GM18517 (cell line): ENCODE results near the gene SCARF1.
"Not testable (repeated sequence)": the region's sequence is repeated elsewhere in the genome, so short reads cannot be mapped to it uniquely, and the experiment has no call there.

Experiments
- ATAC-seq: cut with Tn5 transposase; IDR thresholded peaks from one replicate; pipeline ENCODE4 v1.9.1; 2021; ENCODE audit warnings: mild to moderate bottlenecking, moderate library complexity; ENCODE audit not compliant: unreplicated experiment

SCARF1 gene, protein sequence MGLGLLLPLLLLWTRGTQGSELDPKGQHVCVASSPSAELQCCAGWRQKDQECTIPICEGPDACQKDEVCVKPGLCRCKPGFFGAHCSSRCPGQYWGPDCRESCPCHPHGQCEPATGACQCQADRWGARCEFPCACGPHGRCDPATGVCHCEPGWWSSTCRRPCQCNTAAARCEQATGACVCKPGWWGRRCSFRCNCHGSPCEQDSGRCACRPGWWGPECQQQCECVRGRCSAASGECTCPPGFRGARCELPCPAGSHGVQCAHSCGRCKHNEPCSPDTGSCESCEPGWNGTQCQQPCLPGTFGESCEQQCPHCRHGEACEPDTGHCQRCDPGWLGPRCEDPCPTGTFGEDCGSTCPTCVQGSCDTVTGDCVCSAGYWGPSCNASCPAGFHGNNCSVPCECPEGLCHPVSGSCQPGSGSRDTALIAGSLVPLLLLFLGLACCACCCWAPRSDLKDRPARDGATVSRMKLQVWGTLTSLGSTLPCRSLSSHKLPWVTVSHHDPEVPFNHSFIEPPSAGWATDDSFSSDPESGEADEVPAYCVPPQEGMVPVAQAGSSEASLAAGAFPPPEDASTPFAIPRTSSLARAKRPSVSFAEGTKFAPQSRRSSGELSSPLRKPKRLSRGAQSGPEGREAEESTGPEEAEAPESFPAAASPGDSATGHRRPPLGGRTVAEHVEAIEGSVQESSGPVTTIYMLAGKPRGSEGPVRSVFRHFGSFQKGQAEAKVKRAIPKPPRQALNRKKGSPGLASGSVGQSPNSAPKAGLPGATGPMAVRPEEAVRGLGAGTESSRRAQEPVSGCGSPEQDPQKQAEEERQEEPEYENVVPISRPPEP

GRCh38 chr17:1645207-1646171, at the start of gene SCARF1:
Gene SCARF1 (minus strand): TSS chr17:1645732. CDS start chr17:1645697, 35 bp downstream.
- ATAC-seq, result no peak

- no peak for ATAC-seq
Observed at GRCh38 chr17:1693339-1693738, 47.8 kb upstream of the SCARF1 start.

GRCh38 chr17:1690544-1691221, 45.2 kb upstream of the SCARF1 start:
- ATAC-seq, result no peak

DNA sequence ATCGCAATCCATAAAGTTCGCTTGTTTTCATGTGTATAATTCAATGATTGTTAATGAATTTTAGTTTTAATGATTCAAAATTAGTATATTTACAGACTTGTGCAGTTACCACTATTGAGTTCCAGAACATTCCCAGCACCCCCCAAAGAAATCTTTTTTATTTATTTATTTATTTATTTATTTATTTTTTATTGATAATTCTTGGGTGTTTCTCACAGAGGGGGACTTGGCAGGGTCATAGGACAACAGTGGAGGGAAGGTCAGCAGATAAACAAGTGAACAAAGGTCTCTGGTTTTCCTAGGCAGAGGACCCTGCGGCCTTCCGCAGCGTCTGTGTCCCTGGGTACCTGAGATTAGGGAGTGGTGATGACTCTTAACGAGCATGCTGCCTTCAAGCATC, 42.9 kb upstream of the SCARF1 start:
- not testable (repeated sequence) for ATAC-seq

GRCh38 chr17:1686086-1686485, 40.6 kb upstream of the SCARF1 start:
- no peak for ATAC-seq

GRCh38 chr17:1684378-1685189, 39.1 kb upstream of the SCARF1 start, which contains the start of gene PRPF8:
Gene PRPF8 (minus strand): TSS chr17:1684867. CDS start chr17:1684571, 296 bp downstream.
- ATAC-seq, result peak; percentile 95

DNA sequence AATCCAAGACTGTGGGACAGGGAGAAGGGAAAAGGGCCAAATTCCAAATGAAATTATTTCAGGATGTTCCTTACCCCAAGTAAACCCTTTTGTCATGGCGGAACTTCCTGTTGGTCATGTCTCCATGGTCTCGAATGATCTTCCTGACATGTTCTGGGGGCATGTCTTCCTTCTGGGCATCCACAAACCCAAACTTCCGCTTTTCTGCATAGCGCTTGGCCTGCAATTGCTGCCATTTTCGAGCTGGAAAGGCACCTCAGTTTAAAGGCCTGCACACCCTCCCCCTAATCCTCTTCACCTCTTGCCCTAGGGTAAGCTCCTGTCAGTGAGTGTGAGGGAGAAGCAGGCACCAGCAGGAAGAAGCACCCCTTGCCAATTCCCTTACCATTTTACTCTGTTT, 37.9 kb upstream of the SCARF1 start:
- no peak for ATAC-seq

- ATAC-seq, result no peak
Observed at GRCh38 chr17:1676401-1676800, 30.9 kb upstream of the SCARF1 start.

GRCh38 chr17:1673041-1673785, 27.7 kb upstream of the SCARF1 start:
- ATAC-seq, result no peak

- ATAC-seq, result not testable (repeated sequence)
Observed at GRCh38 chr17:1663934-1664333, 18.4 kb upstream of the SCARF1 start.

DNA sequence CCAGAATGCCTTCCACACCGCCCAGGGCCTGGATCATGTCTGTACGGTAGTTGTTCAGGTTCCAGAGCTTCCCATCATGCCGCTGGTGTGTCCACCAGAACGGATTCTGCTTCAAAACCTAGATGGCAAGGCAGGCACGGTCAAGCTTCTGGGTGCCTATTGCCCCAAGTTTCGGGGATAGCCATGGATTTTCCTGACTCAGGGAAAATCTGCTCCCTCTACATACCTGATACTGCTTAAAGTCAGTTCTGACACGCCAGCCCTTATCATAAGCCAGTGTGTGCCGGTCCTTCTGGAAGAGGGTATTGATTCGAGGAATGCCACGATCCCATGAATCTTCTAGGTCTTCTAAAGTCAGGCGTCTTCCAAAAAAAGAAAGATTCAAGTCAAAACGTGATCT, 15.5 kb upstream of the SCARF1 start:
- no peak for ATAC-seq

DNA sequence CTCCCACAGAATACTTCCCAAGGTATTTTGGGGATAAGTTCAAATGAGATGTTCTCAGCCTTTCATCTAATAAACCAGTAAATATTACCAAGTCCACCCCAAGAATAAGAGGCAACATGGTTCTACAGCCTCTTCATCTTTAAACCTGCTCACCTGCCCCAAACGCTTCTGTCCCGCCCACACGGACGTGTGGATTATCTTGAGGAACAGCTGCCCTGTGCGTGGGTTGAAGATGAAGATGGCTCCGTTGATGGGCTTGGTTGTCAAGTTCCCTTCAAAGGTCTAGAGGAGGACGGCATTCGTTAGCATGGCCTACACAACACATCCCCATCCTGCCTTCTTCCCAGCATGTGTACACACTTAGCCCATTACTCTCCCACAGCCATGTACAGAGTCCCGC, 12.6 kb upstream of the SCARF1 start:
- ATAC-seq, result no peak

GRCh38 chr17:1653735-1654134, 8.2 kb upstream of the SCARF1 start:
- no peak for ATAC-seq

DNA sequence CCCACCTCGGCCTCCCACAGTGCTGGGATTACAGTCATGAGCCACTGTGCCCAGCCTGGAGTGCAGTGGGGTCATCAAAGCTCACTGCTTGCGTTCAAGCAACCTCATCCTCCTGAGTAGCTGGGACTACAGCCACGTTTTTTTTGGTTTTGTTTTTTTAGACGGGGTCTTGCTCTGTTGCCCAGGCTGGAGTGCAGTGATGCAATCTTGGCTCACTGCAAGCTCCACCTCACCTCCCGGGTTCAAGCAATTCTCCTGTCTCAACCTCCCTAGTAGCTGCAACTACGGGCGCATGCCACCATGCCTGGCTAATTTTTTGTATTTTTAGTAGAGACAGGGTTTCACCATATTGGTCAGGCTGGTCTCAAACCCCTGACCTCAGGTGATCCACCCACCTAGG, 7.3 kb upstream of the SCARF1 start:
- ATAC-seq, result not testable (repeated sequence)

GRCh38 chr17:1651559-1651844, 6.0 kb upstream of the SCARF1 start:
- no peak for ATAC-seq

DNA sequence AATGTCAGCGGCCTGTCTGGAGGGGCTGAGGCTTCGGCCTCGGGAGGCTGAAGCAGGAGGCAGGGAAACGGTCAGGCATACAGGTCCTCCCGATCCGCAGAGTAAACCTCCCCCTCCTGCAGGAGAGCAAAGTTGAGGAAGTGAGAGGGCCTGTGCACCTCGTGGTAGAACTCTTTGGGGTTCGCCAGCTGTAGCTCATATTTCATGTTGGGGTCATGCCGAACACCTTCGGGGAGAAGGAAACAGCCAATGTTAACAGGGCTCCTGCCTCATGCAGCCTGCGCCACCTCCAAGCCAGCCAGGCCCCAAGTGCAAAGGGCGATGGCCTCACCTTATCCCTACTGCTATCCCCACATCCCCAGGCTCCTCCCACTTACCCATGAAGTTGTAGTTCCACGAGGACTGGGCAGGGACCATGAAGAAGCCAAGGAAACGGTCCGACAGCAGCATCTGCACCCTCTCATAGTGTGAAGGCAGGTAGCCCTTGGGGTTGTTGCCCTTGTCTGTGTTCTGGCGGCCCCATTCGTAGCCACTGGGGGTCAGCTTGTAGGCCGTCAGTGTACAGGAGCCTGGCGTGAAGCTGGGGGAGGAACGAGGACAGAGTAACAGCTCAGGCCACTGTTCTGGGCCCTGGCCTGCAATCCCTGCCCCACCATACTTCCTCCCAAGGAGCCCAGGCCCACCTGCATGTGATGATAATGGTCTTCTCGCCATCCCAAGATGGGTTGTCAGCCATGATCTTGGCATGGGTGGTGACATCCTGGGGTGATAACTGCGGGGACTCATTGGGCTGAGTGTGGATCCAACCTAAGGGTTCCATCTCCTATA, 5.4 kb upstream of the SCARF1 start:
- ATAC-seq, result no peak

GRCh38 chr17:1649844-1650501, 4.4 kb upstream of the SCARF1 start, which contains the start of gene RILP:
Gene RILP (minus strand): TSS chr17:1649866. CDS start chr17:1649804, 62 bp downstream.
- no peak for ATAC-seq
